ENCODE measurements around the gene DAPK1.
"Not testable (repeated sequence)": the region's sequence is repeated elsewhere in the genome, so short reads cannot be mapped to it uniquely, and the experiment has no call there.

The DAPK1 gene

GRCh38 chr9:87742813-87743428 is 245.3 kb downstream of the DAPK1 start:
- peaks cover 6% of the 10 kb centered on the region for H3K9me3 Mint-ChIP-seq
- no peak for DNase-seq
- H3K4me3 Mint-ChIP-seq = no peak overlapping the region
- peaks cover 34% of the 10 kb centered on the region for H3K27me3 Mint-ChIP-seq
- no peaks in the 10 kb centered on the region for H3K36me3 Mint-ChIP-seq (ENCODE audit: low read depth)
- no peak overlapping the region for H3K27ac Mint-ChIP-seq
- H3K4me1 Mint-ChIP-seq (ENCODE audit: low read depth) = peaks cover 4% of the 10 kb centered on the region

- not testable (repeated sequence) for H3K4me3 Mint-ChIP-seq; H3K36me3 Mint-ChIP-seq (ENCODE audit: low read depth); H3K9me3 Mint-ChIP-seq; DNase-seq; H3K27ac Mint-ChIP-seq; H3K4me1 Mint-ChIP-seq (ENCODE audit: low read depth)
- H3K27me3 Mint-ChIP-seq = peaks cover 36% of the 10 kb centered on the region
Observed at GRCh38 chr9:87744247-87744646, 246.6 kb downstream of the DAPK1 start.

- no peaks in the 10 kb centered on the region for H3K36me3 Mint-ChIP-seq (ENCODE audit: low read depth)
- H3K4me3 Mint-ChIP-seq = no peak overlapping the region
- peaks cover 3% of the 10 kb centered on the region for H3K9me3 Mint-ChIP-seq
- peaks cover 4% of the 10 kb centered on the region for H3K4me1 Mint-ChIP-seq (ENCODE audit: low read depth)
- no peak overlapping the region for H3K27ac Mint-ChIP-seq
- no peak for DNase-seq
- H3K27me3 Mint-ChIP-seq = peaks cover 33% of the 10 kb centered on the region
Observed at GRCh38 chr9:87746186-87746585, 248.5 kb downstream of the DAPK1 start.

- Mint-ChIP-seq H3K4me1 (ENCODE audit: low read depth) (no peaks in the 10 kb centered on the region), H3K27ac (no peak overlapping the region), H3K27me3 (peaks cover 34% of the 10 kb centered on the region), H3K4me3 (no peak overlapping the region), H3K36me3 (ENCODE audit: low read depth) (no peaks in the 10 kb centered on the region), H3K9me3 (peaks cover 9% of the 10 kb centered on the region)
- DNase-seq = no peak
Observed at GRCh38 chr9:87748881-87749280, 251.2 kb downstream of the DAPK1 start.

- Mint-ChIP-seq H3K27me3 (peaks cover 32% of the 10 kb centered on the region), H3K36me3 (ENCODE audit: low read depth) (no peaks in the 10 kb centered on the region), H3K9me3 (peaks cover 7% of the 10 kb centered on the region), H3K27ac (no peak overlapping the region), H3K4me1 (ENCODE audit: low read depth) (no peaks in the 10 kb centered on the region), H3K4me3 (no peak overlapping the region)
- DNase-seq = no peak
Observed at GRCh38 chr9:87749335-87750035, 251.8 kb downstream of the DAPK1 start.

- Mint-ChIP-seq H3K27ac (no peak overlapping the region), H3K4me3 (no peak overlapping the region), H3K27me3 (peaks cover 32% of the 10 kb centered on the region), H3K9me3 (peaks cover 6% of the 10 kb centered on the region), H3K4me1 (ENCODE audit: low read depth) (no peaks in the 10 kb centered on the region), H3K36me3 (ENCODE audit: low read depth) (no peaks in the 10 kb centered on the region)
- DNase-seq = no peak
Observed at GRCh38 chr9:87750726-87751125, 253.1 kb downstream of the DAPK1 start.

- DNase-seq = no peak
- no peak overlapping the region for H3K27ac Mint-ChIP-seq
- no peaks in the 10 kb centered on the region for H3K4me1 Mint-ChIP-seq (ENCODE audit: low read depth)
- H3K27me3 Mint-ChIP-seq = peaks cover 32% of the 10 kb centered on the region
- H3K4me3 Mint-ChIP-seq = no peak overlapping the region
- no peaks in the 10 kb centered on the region for H3K36me3 Mint-ChIP-seq (ENCODE audit: low read depth)
- H3K9me3 Mint-ChIP-seq = peaks cover 6% of the 10 kb centered on the region
Observed at GRCh38 chr9:87751423-87751822, 253.8 kb downstream of the DAPK1 start.

GRCh38 chr9:87751868-87752267 is 254.2 kb downstream of the DAPK1 start:
- Mint-ChIP-seq H3K9me3 (peaks cover 6% of the 10 kb centered on the region), H3K36me3 (ENCODE audit: low read depth) (no peaks in the 10 kb centered on the region), H3K27ac (no peak overlapping the region), H3K4me1 (ENCODE audit: low read depth) (no peaks in the 10 kb centered on the region), H3K4me3 (no peak overlapping the region), H3K27me3 (peaks cover 31% of the 10 kb centered on the region)
- no peak for DNase-seq

GRCh38 chr9:87753313-87753712 is 255.6 kb downstream of the DAPK1 start:
- no peaks in the 10 kb centered on the region for H3K36me3 Mint-ChIP-seq (ENCODE audit: low read depth)
- no peak overlapping the region for H3K4me3 Mint-ChIP-seq
- no peak for DNase-seq
- no peak overlapping the region for H3K27ac Mint-ChIP-seq
- peaks cover 22% of the 10 kb centered on the region for H3K27me3 Mint-ChIP-seq
- peaks cover 6% of the 10 kb centered on the region for H3K9me3 Mint-ChIP-seq
- H3K4me1 Mint-ChIP-seq (ENCODE audit: low read depth) = no peaks in the 10 kb centered on the region

Data from activated T-cell treated with anti-CD3 and anti-CD28 coated beads, Interleukin-2, amount 50 U/mL, for 24 hours (primary cell).